K562 (cell line): ENCODE results near the gene MPHOSPH6. TPM values are rescaled to one million over a fixed set of nuclear protein-coding genes. Genes with fewer than 3 reads are reported as not detected.

Source experiments
- BRCA1 ChIP-seq, 2 experiments: fragments of 450-650 bp in 1 of 2; sonication (generic) in 1 of 2; formaldehyde crosslinking in 1 of 2; IDR thresholded peaks; 2 replicates each; pipeline versions ENCODE4 v1.5.0 to v1.6.1; 2017 to 2020; ENCODE audit warnings: mild to moderate bottlenecking in 1 of 2, missing genetic modification reagents in 1 of 2
- HNRNPUL1 ChIP-seq: fragments of 200-400 bp; formaldehyde crosslinking; IDR thresholded peaks from 2 replicates; pipeline ENCODE4 v1.6.1; 2017; ENCODE audit warnings: low read length
- KAT2B ChIP-seq: IDR thresholded peaks from one replicate; pipeline ENCODE4 v1.6.1; 2012; ENCODE audit warnings: low read depth, mild to moderate bottlenecking, control low read depth, inconsistent platforms, low read length, moderate library complexity
- POLR3G ChIP-seq: IDR thresholded peaks from 2 replicates; pipeline ENCODE4 v1.6.1; 2011; ENCODE audit not compliant: insufficient read length, insufficient replicate concordance; ENCODE audit errors: extremely low read depth
- RAD51 ChIP-seq: fragments of 450-650 bp; IDR thresholded peaks from 2 replicates; pipeline ENCODE4 v1.7.1; 2016; ENCODE audit warnings: low read depth, mild to moderate bottlenecking, borderline replicate concordance
- SIN3A ChIP-seq, 2 experiments: fragments of 150-350 bp in 1 of 2; IDR thresholded peaks; 2 replicates each; pipeline ENCODE4 v1.6.1; 2011 to 2016; ENCODE audit warnings: borderline replicate concordance in 2 of 2, low read depth in 2 of 2, low read length in 2 of 2, mild to moderate bottlenecking in 2 of 2, moderate library complexity in 2 of 2; ENCODE audit not compliant: control insufficient read depth in 1 of 2
- U2AF2 ChIP-seq: fragments of 200-400 bp; formaldehyde crosslinking; optimal IDR thresholded peaks from 2 replicates; pipeline ENCODE3; 2017; ENCODE audit warnings: low read depth, mild to moderate bottlenecking, low read length
- ZNF695 ChIP-seq: fragments of 450-650 bp; formaldehyde crosslinking; IDR thresholded peaks from 2 replicates; pipeline ENCODE4 v1.4.0; 2020; ENCODE audit warnings: mild to moderate bottlenecking, moderate library complexity
- ZNF707 ChIP-seq: fragments of 250-450 bp; sonication (Bioruptor Pico); conservative IDR thresholded peaks from 2 replicates; pipeline ENCODE4 v1.8.0; 2022; ENCODE audit warnings: inconsistent platforms, mild to moderate bottlenecking, moderate library complexity
- ZNF785 ChIP-seq: fragments of 250-450 bp; sonication (Bioruptor Pico); IDR thresholded peaks from 2 replicates; pipeline ENCODE4 v1.4.0; 2020; ENCODE audit warnings: mild to moderate bottlenecking
- polyA plus RNA-seq, 8 experiments: library from polyadenylated mRNA; depleted of rRNA in 4 of 8; stranded (reverse) in 5 of 8; unstranded in 3 of 8; fragments of >200 nt; fragmentation: Nextera tagmentation in 2 of 8; fragmentation: Illumina TruSeq in 1 of 8; extraction: Ambion mirVana in 2 of 8; extraction: Trizol in 1 of 8; gene quantifications; 2 replicates each; pipeline versions ENCODE4 v1.2.1 to v1.2.3, GENCODE V29; 2011 to 2014; ENCODE audit warnings: inconsistent platforms in 1 of 8, missing spikeins in 1 of 8
- total RNA-seq, 7 experiments: library from RNA; depleted of rRNA in 6 of 7; stranded (reverse); fragments of >200 nt in 6 of 7; fragmentation: Illumina TruSeq in 2 of 7; extraction: Trizol in 2 of 7; gene quantifications; 2 replicates each; pipeline versions ENCODE4 v1.2.1 to v1.2.3, GENCODE V29; 2011 to 2021; ENCODE audit warnings: low replicate concordance in 1 of 7
- TF ChIP-seq, protein P1 (sequence below): fragments of 250-450 bp; sonication (Bioruptor Pico); IDR thresholded peaks from 2 replicates; pipeline ENCODE4 v1.8.0; 2021; ENCODE audit warnings: borderline replicate concordance, mild to moderate bottlenecking, moderate library complexity; ENCODE audit not compliant: poor library complexity, severe bottlenecking
- TF ChIP-seq, protein P2 (sequence below), 2 experiments: fragments of 450-650 bp in 1 of 2; sonication (generic) in 1 of 2; formaldehyde crosslinking in 1 of 2; IDR thresholded peaks in 1 of 2; conservative IDR thresholded peaks in 1 of 2; 2 replicates each; pipeline versions ENCODE4 v1.6.1 to v1.8.1; 2016 to 2023; ENCODE audit warnings: mild to moderate bottlenecking in 2 of 2, moderate library complexity in 2 of 2, inconsistent platforms in 1 of 2, missing genetic modification reagents in 1 of 2
- TF ChIP-seq, protein P3 (sequence below): IDR thresholded peaks from 3 replicates; pipeline ENCODE4 v1.6.1; 2011; ENCODE audit warnings: borderline replicate concordance, mild to moderate bottlenecking; ENCODE audit not compliant: insufficient read length, insufficient read depth
- TF ChIP-seq, protein P4 (sequence below), 2 experiments: fragments of 200-800 bp in 1 of 2; sonication (Bioruptor generic) in 1 of 2; sonication (generic) in 1 of 2; formaldehyde crosslinking in 1 of 2; IDR thresholded peaks in 1 of 2; conservative IDR thresholded peaks in 1 of 2; 2 replicates each; pipeline versions ENCODE4 v1.5.0 to v1.6.1; 2016 to 2020; ENCODE audit warnings: missing compliant biosample characterization in 1 of 2, missing genetic modification characterization in 1 of 2, missing genetic modification reagents in 1 of 2
- TF ChIP-seq, protein P5 (sequence below): fragments of 450-650 bp; formaldehyde crosslinking; IDR thresholded peaks from 2 replicates; pipeline ENCODE4 v1.4.0; 2020; ENCODE audit warnings: mild to moderate bottlenecking
- TF ChIP-seq, protein P6 (sequence below): sonication (generic); formaldehyde crosslinking; IDR thresholded peaks from 2 replicates; pipeline ENCODE4 v1.8.1; 2023; ENCODE audit warnings: mild to moderate bottlenecking, missing genetic modification reagents

MPHOSPH6 gene
- total and polyA plus RNA-seq, 9 of the 15 experiments (the other 6 are each of a cell fraction or from before 2014, with no cell fraction given) = 37.0 to 153 (median 76.7) TPM

DNA sequence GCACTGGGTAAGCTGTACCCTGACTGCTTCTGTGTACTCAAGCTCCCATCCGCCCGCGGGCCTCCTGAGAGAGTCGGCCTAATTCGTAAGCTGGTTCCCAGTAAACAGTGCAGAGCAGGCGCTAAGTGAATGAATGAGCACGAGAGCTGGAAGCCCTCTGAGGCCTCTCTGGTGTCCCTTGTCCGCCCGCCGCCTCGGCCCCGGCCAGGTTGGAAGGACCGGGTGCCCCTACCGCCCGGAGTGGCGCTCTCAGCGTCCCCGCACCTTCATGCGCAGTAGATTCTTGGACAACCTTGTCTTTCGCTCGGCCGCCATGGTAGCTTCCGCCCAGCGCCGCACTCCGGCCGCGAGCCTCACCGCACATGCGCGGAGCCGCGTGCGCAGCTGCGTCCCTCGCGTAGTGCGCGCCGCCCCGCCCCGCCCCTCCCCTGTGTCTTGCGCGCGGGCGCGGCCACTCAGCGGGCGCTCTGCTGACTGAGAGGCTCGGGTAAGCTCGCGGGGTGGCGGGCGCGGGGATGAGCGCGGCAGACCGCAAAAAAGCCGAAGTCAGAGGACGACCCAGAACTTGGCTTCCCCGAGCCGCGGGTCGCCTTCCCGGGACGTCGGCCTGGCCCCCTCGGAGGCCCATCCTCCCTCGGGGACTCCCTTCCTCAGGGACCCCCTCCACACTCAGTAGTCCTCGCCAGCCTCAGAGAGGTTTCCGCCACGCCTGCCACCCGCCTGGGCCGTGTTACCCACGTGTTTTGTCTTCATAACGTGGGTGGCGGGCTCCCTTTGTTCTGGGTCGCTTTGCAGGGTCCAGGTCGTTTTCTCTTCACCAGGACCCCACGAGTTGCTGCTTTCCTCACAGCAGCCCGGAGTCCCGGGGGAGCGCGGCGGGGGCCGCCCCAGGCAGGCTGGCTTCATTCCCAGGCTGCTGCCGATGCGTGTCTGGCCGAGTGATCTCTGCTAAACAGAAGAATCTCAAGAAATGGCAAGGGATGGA, at the start of gene MPHOSPH6 (continued):
- TF ChIP-seq ZNF785 (CRISPR knock-in tag) (no peak), POLR3G (no peak), RAD51 (no peak), ZNF707 (CRISPR knock-in tag) (no peak), ZNF695 (CRISPR knock-in tag) (no peak), KAT2B (no peak), U2AF2 (no peak), SIN3A (IDR thresholded peaks at IDR 0.05; ENCODE audit: borderline replicate concordance in 2 of 2, control insufficient read depth in 1 of 2, low read depth in 2 of 2, low read length in 2 of 2) (no peak; a peak in 1 of 4 replicates), BRCA1 (IDR thresholded peaks at IDR 0.05) (no peak), BRCA1 (CRISPR knock-in tag; IDR thresholded peaks at IDR 0.05) (no peak), HNRNPUL1 (no peak)
- TF ChIP-seq, protein P1, sequence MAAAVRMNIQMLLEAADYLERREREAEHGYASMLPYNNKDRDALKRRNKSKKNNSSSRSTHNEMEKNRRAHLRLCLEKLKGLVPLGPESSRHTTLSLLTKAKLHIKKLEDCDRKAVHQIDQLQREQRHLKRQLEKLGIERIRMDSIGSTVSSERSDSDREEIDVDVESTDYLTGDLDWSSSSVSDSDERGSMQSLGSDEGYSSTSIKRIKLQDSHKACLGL (CRISPR knock-in tag) = peak; percentile 3
- TF ChIP-seq, protein P2, sequence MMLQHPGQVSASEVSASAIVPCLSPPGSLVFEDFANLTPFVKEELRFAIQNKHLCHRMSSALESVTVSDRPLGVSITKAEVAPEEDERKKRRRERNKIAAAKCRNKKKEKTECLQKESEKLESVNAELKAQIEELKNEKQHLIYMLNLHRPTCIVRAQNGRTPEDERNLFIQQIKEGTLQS (IDR thresholded peaks at IDR 0.05) = no peak
- TF ChIP-seq, protein P2 (CRISPR knock-in tag; conservative IDR thresholded peaks at IDR 0.05) = peak; percentile 73; the same call in 1 of the 2 replicates
- TF ChIP-seq, protein P3, sequence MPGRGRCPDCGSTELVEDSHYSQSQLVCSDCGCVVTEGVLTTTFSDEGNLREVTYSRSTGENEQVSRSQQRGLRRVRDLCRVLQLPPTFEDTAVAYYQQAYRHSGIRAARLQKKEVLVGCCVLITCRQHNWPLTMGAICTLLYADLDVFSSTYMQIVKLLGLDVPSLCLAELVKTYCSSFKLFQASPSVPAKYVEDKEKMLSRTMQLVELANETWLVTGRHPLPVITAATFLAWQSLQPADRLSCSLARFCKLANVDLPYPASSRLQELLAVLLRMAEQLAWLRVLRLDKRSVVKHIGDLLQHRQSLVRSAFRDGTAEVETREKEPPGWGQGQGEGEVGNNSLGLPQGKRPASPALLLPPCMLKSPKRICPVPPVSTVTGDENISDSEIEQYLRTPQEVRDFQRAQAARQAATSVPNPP = no peak
- TF ChIP-seq, protein P4, sequence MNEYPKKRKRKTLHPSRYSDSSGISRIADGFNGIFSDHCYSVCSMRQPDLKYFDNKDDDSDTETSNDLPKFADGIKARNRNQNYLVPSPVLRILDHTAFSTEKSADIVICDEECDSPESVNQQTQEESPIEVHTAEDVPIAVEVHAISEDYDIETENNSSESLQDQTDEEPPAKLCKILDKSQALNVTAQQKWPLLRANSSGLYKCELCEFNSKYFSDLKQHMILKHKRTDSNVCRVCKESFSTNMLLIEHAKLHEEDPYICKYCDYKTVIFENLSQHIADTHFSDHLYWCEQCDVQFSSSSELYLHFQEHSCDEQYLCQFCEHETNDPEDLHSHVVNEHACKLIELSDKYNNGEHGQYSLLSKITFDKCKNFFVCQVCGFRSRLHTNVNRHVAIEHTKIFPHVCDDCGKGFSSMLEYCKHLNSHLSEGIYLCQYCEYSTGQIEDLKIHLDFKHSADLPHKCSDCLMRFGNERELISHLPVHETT (CRISPR knock-in tag; conservative IDR thresholded peaks at IDR 0.05 in 1 of 2, IDR thresholded peaks at IDR 0.05 in 1 of 2) = no peak
- TF ChIP-seq, protein P5, sequence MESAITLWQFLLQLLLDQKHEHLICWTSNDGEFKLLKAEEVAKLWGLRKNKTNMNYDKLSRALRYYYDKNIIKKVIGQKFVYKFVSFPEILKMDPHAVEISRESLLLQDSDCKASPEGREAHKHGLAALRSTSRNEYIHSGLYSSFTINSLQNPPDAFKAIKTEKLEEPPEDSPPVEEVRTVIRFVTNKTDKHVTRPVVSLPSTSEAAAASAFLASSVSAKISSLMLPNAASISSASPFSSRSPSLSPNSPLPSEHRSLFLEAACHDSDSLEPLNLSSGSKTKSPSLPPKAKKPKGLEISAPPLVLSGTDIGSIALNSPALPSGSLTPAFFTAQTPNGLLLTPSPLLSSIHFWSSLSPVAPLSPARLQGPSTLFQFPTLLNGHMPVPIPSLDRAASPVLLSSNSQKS (CRISPR knock-in tag) = no peak
- TF ChIP-seq, protein P6, sequence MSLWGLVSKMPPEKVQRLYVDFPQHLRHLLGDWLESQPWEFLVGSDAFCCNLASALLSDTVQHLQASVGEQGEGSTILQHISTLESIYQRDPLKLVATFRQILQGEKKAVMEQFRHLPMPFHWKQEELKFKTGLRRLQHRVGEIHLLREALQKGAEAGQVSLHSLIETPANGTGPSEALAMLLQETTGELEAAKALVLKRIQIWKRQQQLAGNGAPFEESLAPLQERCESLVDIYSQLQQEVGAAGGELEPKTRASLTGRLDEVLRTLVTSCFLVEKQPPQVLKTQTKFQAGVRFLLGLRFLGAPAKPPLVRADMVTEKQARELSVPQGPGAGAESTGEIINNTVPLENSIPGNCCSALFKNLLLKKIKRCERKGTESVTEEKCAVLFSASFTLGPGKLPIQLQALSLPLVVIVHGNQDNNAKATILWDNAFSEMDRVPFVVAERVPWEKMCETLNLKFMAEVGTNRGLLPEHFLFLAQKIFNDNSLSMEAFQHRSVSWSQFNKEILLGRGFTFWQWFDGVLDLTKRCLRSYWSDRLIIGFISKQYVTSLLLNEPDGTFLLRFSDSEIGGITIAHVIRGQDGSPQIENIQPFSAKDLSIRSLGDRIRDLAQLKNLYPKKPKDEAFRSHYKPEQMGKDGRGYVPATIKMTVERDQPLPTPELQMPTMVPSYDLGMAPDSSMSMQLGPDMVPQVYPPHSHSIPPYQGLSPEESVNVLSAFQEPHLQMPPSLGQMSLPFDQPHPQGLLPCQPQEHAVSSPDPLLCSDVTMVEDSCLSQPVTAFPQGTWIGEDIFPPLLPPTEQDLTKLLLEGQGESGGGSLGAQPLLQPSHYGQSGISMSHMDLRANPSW (CRISPR knock-in tag) = no peak
